ENCODE results near the gene ITSN2.
"Not testable (repeated sequence)": the region's sequence is repeated elsewhere in the genome, so short reads cannot be mapped to it uniquely, and the experiment has no call there.

The ITSN2 gene

GRCh38 chr2:24365826-24366225 lies 5.5 kb upstream of the ITSN2 start:
- no peak for TF ChIP-seq Cebpa-rat (IDR thresholded peaks at IDR 0.05)

GRCh38 chr2:24365051-24365450 lies 4.7 kb upstream of the ITSN2 start:
- Histone ChIP-seq H3K27ac (peak overlapping the region in 1 of 11 experiments; percentile 1; a peak in 1 of 22 replicates), H3K9me3 (replicated peaks in 1 of 11) (no peaks in the 10 kb centered on the region), H3K9ac (no peak overlapping the region), H3K36me3 (no peaks in the 10 kb centered on the region), H4K20me1 (no peaks in the 10 kb centered on the region), H3K27me3 (no peaks in the 10 kb centered on the region), H3K4me1 (peaks cover 0 to 38% (median 7%) of the 10 kb centered on the region in 10 experiments; a peak in 11 of 20 replicates), H3K4me3 (no peak overlapping the region), H3K4me2 (peak overlapping the region in 4 of 11 experiments; percentile 17 to 55 (median 43); a peak in 7 of 22 replicates)
- TF ChIP-seq Cebpa-rat (IDR thresholded peaks at IDR 0.05), result no peak

More at GRCh38 chr2:24365826-24366225, 5.5 kb upstream of the ITSN2 start:
- Histone ChIP-seq H3K4me3 (no peak overlapping the region), H3K9ac (no peak overlapping the region), H3K27me3 (no peaks in the 10 kb centered on the region), H3K9me3 (replicated peaks in 1 of 11) (no peaks in the 10 kb centered on the region), H3K4me1 (peaks cover 0 to 36% (median 5%) of the 10 kb centered on the region in 10 experiments; a peak in 11 of 20 replicates), H4K20me1 (no peaks in the 10 kb centered on the region), H3K36me3 (no peaks in the 10 kb centered on the region), H3K4me2 (peak overlapping the region in 3 of 11 experiments; percentile 41 to 55 (median 45); a peak in 4 of 22 replicates), H3K27ac (no peak overlapping the region)

- no peak for TF ChIP-seq Cebpa-rat (IDR thresholded peaks at IDR 0.05)
- no peak overlapping the region for H3K9ac ChIP-seq
These were observed 3.0 kb upstream of the ITSN2 start for GRCh38 chr2:24363301-24363700.

GRCh38 chr2:24362253-24362652 lies 1.9 kb upstream of the ITSN2 start:
- H3K27me3 ChIP-seq, result no peaks in the 10 kb centered on the region
- no peak overlapping the region for H3K4me2 ChIP-seq
- H3K4me1 ChIP-seq, result peaks cover 16 to 51% (median 21%) of the 10 kb centered on the region in 10 experiments
- no peak for TF ChIP-seq Cebpa-rat (IDR thresholded peaks at IDR 0.05)
- H3K36me3 ChIP-seq, result peaks cover 0 to 2% (median 0%) of the 10 kb centered on the region in 11 experiments; a peak in 3 of 22 replicates
- peaks cover 0 to 22% (median 4%) of the 10 kb centered on the region in 11 experiments; a peak in 11 of 22 replicates for H4K20me1 ChIP-seq
- no peak overlapping the region for H3K4me3 ChIP-seq
- no peak overlapping the region for H3K9ac ChIP-seq
- H3K9me3 ChIP-seq (replicated peaks in 1 of 11), result peaks cover 0 to 2% (median under 1%) of the 10 kb centered on the region in 11 experiments; a peak in 5 of 22 replicates
- no peak overlapping the region for H3K27ac ChIP-seq

More at GRCh38 chr2:24363301-24363700, 3.0 kb upstream of the ITSN2 start:
- Histone ChIP-seq H3K27me3 (no peaks in the 10 kb centered on the region), H3K4me3 (no peak overlapping the region), H3K4me2 (peak overlapping the region in 2 of 11 experiments; percentile 9 to 17; a peak in 2 of 22 replicates), H3K4me1 (peaks cover 11 to 45% (median 17%) of the 10 kb centered on the region in 10 experiments), H3K27ac (no peak overlapping the region), H3K36me3 (no peaks in the 10 kb centered on the region), H3K9me3 (replicated peaks in 1 of 11) (no peaks in the 10 kb centered on the region), H4K20me1 (peaks cover 0 to 11% (median 4%) of the 10 kb centered on the region in 11 experiments; a peak in 11 of 22 replicates)

GRCh38 chr2:24360963-24361330 lies 611 bp upstream of the ITSN2 start:
- H3K4me1 ChIP-seq, result peaks cover 15 to 51% (median 23%) of the 10 kb centered on the region in 10 experiments
- H4K20me1 ChIP-seq, result peaks cover 0 to 35% (median 10%) of the 10 kb centered on the region in 11 experiments; a peak in 12 of 22 replicates
- no peak for TF ChIP-seq Cebpa-rat (IDR thresholded peaks at IDR 0.05)
- peak overlapping the region; percentile 88 to 98 (median 91) for H3K27ac ChIP-seq
- peak overlapping the region; percentile 89 to 98 (median 93); a peak in 20 of 22 replicates for H3K9ac ChIP-seq
- no peaks in the 10 kb centered on the region for H3K27me3 ChIP-seq
- H3K9me3 ChIP-seq (replicated peaks in 1 of 11), result peaks cover 0 to 10% (median 5%) of the 10 kb centered on the region in 11 experiments; a peak in 7 of 22 replicates
- H3K4me2 ChIP-seq, result peak overlapping the region; percentile 78 to 96 (median 87)
- H3K4me3 ChIP-seq, result peak overlapping the region; percentile 69 to 99 (median 96)
- peaks cover 0 to 7% (median 0%) of the 10 kb centered on the region in 11 experiments; a peak in 6 of 22 replicates for H3K36me3 ChIP-seq

GRCh38 chr2:24359129-24360049 lies 947 bp downstream of the ITSN2 start:
- peak overlapping the region; percentile 88 to 98 (median 91) for H3K27ac ChIP-seq
- H3K4me2 ChIP-seq, result peak overlapping the region; percentile 78 to 96 (median 87)
- H3K27me3 ChIP-seq, result no peaks in the 10 kb centered on the region
- H4K20me1 ChIP-seq, result peaks cover 0 to 50% (median 12%) of the 10 kb centered on the region in 11 experiments; a peak in 13 of 22 replicates
- H3K36me3 ChIP-seq, result peaks cover 0 to 7% (median 0%) of the 10 kb centered on the region in 11 experiments; a peak in 6 of 22 replicates
- peaks cover 0 to 10% (median 5%) of the 10 kb centered on the region in 11 experiments; a peak in 7 of 22 replicates for H3K9me3 ChIP-seq (replicated peaks in 1 of 11)
- H3K9ac ChIP-seq, result peak overlapping the region; percentile 89 to 98 (median 93)
- TF ChIP-seq Cebpa-rat (IDR thresholded peaks at IDR 0.05), result no peak
- H3K4me1 ChIP-seq, result peaks cover 29 to 51% (median 37%) of the 10 kb centered on the region in 10 experiments
- peak overlapping the region; percentile 69 to 99 (median 96) for H3K4me3 ChIP-seq

GRCh38 chr2:24357767-24358166 lies 2.6 kb downstream of the ITSN2 start:
- H3K27me3 ChIP-seq, H3K36me3 ChIP-seq, H3K4me3 ChIP-seq, H3K27ac ChIP-seq: not testable (repeated sequence)
- Histone ChIP-seq H3K4me2 (peak overlapping the region; percentile 42 to 96 (median 87); a peak in 19 of 22 replicates), H3K9ac (peak overlapping the region in 1 of 11 experiments; percentile 97; a peak in 2 of 22 replicates), H3K4me1 (peaks cover 45 to 57% (median 53%) of the 10 kb centered on the region in 10 experiments), H3K9me3 (replicated peaks in 1 of 11) (peaks cover 0 to 10% (median 5%) of the 10 kb centered on the region in 11 experiments; a peak in 7 of 22 replicates), H4K20me1 (peaks cover 0 to 67% (median 20%) of the 10 kb centered on the region in 11 experiments; a peak in 15 of 22 replicates)

GRCh38 chr2:24357115-24357514 lies 3.2 kb downstream of the ITSN2 start:
- Histone ChIP-seq H4K20me1 (peaks cover 0 to 73% (median 20%) of the 10 kb centered on the region in 11 experiments; a peak in 15 of 22 replicates), H3K9me3 (replicated peaks in 1 of 11) (peaks cover 0 to 10% (median 5%) of the 10 kb centered on the region in 11 experiments; a peak in 7 of 22 replicates), H3K4me1 (peaks cover 51 to 63% (median 59%) of the 10 kb centered on the region in 10 experiments)
- not testable (repeated sequence) for H3K4me3 ChIP-seq, H3K9ac ChIP-seq, H3K4me2 ChIP-seq, H3K36me3 ChIP-seq, H3K27ac ChIP-seq, H3K27me3 ChIP-seq
